DOHH2 (cell line): Measurements from ENCODE around the gene TTK.
A peak's percentile ranks its signal among the peaks of the same experiment; 100 is the strongest.

Source experiments
- H3F3A ChIP-seq: fragments of 200-600 bp; sonication (generic), shearing (Covaris generic); 2 replicates; pipeline ENCODE4 v1.6.0; 2016; ENCODE audit warnings: antibody characterized with exemption, mild to moderate bottlenecking; ENCODE audit not compliant: control insufficient read depth, insufficient read depth
- H3K27ac ChIP-seq: fragments of 200-600 bp; sonication (generic); 2 replicates; pipeline ENCODE4 v1.5.1; 2014; ENCODE audit warnings: low read depth, mild to moderate bottlenecking, low read length, moderate library complexity
- H3K27me3 ChIP-seq: fragments of 200-600 bp; sonication (generic); 2 replicates; pipeline ENCODE4 v1.6.1; 2014; ENCODE audit warnings: mild to moderate bottlenecking, low read length, mixed read lengths; ENCODE audit not compliant: control insufficient read depth
- H3K36me3 ChIP-seq: fragments of 200-600 bp; sonication (generic); 2 replicates; pipeline ENCODE4 v1.6.1; 2014; ENCODE audit warnings: mild to moderate bottlenecking, low read length, moderate library complexity, mixed read lengths; ENCODE audit not compliant: control insufficient read depth
- H3K4me1 ChIP-seq: fragments of 200-600 bp; sonication (generic); 2 replicates; pipeline ENCODE4 v1.6.1; 2014; ENCODE audit warnings: mild to moderate bottlenecking, low read length, mixed read lengths; ENCODE audit not compliant: control insufficient read depth
- H3K4me2 ChIP-seq: fragments of 200-600 bp; sonication (generic); 2 replicates; pipeline ENCODE4 v1.6.0; 2014; ENCODE audit warnings: mild to moderate bottlenecking, low read length, moderate library complexity
- H3K4me3 ChIP-seq: fragments of 200-600 bp; sonication (generic); 2 replicates; pipeline ENCODE4 v1.5.1; 2014; ENCODE audit warnings: mild to moderate bottlenecking, low read length, mixed read lengths
- H3K79me2 ChIP-seq: fragments of 200-600 bp; sonication (generic); 2 replicates; pipeline ENCODE4 v1.6.1; 2014; ENCODE audit warnings: mild to moderate bottlenecking, low read length, mixed read lengths; ENCODE audit not compliant: control insufficient read depth
- H3K9me2 ChIP-seq: fragments of 200-600 bp; sonication (generic); replicated peaks from 2 replicates; pipeline ENCODE4 v1.6.1; 2014; ENCODE audit warnings: mild to moderate bottlenecking, low read length, mixed read lengths; ENCODE audit not compliant: control insufficient read depth
- H3K9me3 ChIP-seq: fragments of 200-600 bp; sonication (generic); 2 replicates; pipeline ENCODE4 v1.6.1; 2014; ENCODE audit warnings: antibody characterized with exemption, low read length, mixed read lengths; ENCODE audit not compliant: control insufficient read depth, insufficient read depth
- H4K20me1 ChIP-seq: fragments of 200-600 bp; sonication (generic); 2 replicates; pipeline ENCODE4 v1.6.0; 2014; ENCODE audit warnings: low read depth, mild to moderate bottlenecking, antibody characterized with exemption, low read length, moderate library complexity; ENCODE audit not compliant: control insufficient read depth, insufficient read depth
- CTCF ChIP-seq: fragments of 200-600 bp; sonication (generic); IDR thresholded peaks from one replicate; pipeline ENCODE4 v1.5.1; 2014; ENCODE audit warnings: antibody characterized with exemption, mild to moderate bottlenecking, low read depth, low read length; ENCODE audit not compliant: poor library complexity, severe bottlenecking
- EZH2phosphoT487 ChIP-seq: fragments of 200-600 bp; sonication (generic); IDR thresholded peaks from 2 replicates; pipeline ENCODE4 v1.6.1; 2017; ENCODE audit warnings: borderline replicate concordance, mild to moderate bottlenecking, antibody characterized with exemption, low read length, moderate library complexity, mixed read lengths

TTK gene

GRCh38 chr6:79981652-79982051 lies 22.8 kb upstream of the TTK start:
- Histone ChIP-seq H3K9me2 (no peaks in the 10 kb centered on the region), H3K27ac (no peak overlapping the region), H3K4me1 (peaks cover 15% of the 10 kb centered on the region), H3K27me3 (no peaks in the 10 kb centered on the region), H3K9me3 (no peaks in the 10 kb centered on the region), H4K20me1 (no peaks in the 10 kb centered on the region), H3F3A (no peaks in the 10 kb centered on the region), H3K36me3 (no peaks in the 10 kb centered on the region), H3K4me3 (no peak overlapping the region), H3K4me2 (no peak overlapping the region), H3K79me2 (no peaks in the 10 kb centered on the region)
- no peak for TF ChIP-seq CTCF

DNA sequence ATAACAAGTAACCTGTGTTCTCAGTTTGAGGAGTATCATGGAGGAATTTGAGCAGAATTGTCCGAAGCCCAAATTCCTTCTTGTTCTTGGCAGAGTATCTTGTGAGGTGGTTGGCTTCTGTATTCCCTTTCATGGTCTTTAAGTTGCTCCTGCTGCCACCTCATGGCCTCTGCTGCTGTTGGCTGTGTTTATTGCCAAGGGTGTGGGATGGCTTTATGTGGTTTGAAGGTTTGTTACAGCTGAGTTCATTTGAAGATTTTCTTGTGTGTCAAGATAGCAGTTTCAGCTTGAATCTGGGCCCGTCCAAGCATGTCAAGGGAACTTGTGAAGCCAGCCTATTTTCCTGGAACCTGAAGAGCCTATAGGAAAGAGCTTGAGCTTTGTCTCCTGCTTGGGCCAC lies 20.2 kb upstream of the TTK start:
- Histone ChIP-seq H3K9me3 (no peaks in the 10 kb centered on the region), H3K9me2 (no peaks in the 10 kb centered on the region), H3F3A (no peaks in the 10 kb centered on the region), H4K20me1 (no peaks in the 10 kb centered on the region), H3K4me3 (no peak overlapping the region), H3K27ac (no peak overlapping the region), H3K36me3 (no peaks in the 10 kb centered on the region), H3K79me2 (no peaks in the 10 kb centered on the region), H3K27me3 (no peaks in the 10 kb centered on the region), H3K4me1 (peaks cover 15% of the 10 kb centered on the region), H3K4me2 (peak overlapping the region; percentile 39)
- no peak for TF ChIP-seq EZH2phosphoT487
- no peak for TF ChIP-seq CTCF

DNA sequence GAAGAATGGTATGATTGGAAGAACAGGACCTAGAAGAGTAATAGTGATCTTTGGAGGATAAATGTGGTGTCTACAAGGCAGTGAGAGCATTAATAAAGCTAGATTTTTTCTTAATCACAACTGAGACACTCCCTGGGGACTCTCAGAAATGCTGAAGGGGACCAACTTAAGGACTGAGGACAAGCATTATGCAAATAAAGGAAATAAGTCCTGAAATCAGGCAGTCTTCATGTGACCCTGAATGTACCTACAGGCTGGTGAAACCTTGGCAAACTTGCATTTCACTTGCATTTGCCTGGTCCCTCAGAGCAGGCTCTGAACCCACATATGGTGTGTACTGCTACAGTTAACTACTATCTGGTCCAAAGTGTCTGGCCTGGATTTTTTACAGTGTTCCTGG lies 19.3 kb upstream of the TTK start:
- Histone ChIP-seq H3K36me3 (no peaks in the 10 kb centered on the region), H3K9me3 (no peaks in the 10 kb centered on the region), H3K27me3 (no peaks in the 10 kb centered on the region), H4K20me1 (no peaks in the 10 kb centered on the region), H3K79me2 (no peaks in the 10 kb centered on the region), H3F3A (no peaks in the 10 kb centered on the region), H3K4me1 (peaks cover 15% of the 10 kb centered on the region), H3K27ac (no peak overlapping the region), H3K4me2 (peak overlapping the region; percentile 39), H3K9me2 (no peaks in the 10 kb centered on the region), H3K4me3 (peak overlapping the region; percentile 15)
- TF ChIP-seq EZH2phosphoT487 (no peak), CTCF (no peak)

DNA sequence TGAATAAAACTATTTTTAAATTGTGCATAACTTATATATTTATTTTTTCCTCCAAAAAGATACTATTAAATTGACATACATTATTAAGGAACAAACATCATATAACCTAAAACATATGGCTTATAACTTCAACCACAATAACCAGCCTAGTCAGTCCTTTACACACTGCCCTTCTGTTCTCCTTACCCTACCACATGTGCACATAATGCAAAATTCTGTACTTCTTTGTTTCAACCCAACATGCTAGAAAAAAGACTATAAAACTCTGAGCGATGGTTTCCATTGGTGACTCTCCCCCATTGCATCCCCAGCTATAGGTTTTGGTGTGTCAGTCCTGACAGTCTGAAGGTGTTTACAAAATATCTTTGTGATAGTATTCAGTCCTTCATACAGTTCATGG lies 14.8 kb upstream of the TTK start:
- H4K20me1 ChIP-seq = no peaks in the 10 kb centered on the region
- H3K36me3 ChIP-seq = no peaks in the 10 kb centered on the region
- no peak for TF ChIP-seq CTCF
- TF ChIP-seq EZH2phosphoT487 = no peak
- H3K4me2 ChIP-seq = no peak overlapping the region
- no peak overlapping the region for H3K27ac ChIP-seq
- no peaks in the 10 kb centered on the region for H3F3A ChIP-seq
- H3K9me3 ChIP-seq = no peaks in the 10 kb centered on the region
- peaks cover 9% of the 10 kb centered on the region for H3K4me1 ChIP-seq
- H3K27me3 ChIP-seq = no peaks in the 10 kb centered on the region
- no peak overlapping the region for H3K4me3 ChIP-seq
- H3K79me2 ChIP-seq = no peaks in the 10 kb centered on the region
- no peaks in the 10 kb centered on the region for H3K9me2 ChIP-seq
